CD4-positive, alpha-beta T cell (primary cell): ENCODE measurements around the gene VAV1. TPM values are rescaled to one million over a fixed set of nuclear protein-coding genes. Genes with fewer than 3 reads are reported as not detected.

Experiments used
- ATAC-seq: fragments of 200-7000 bp; cut with Tn5 transposase; one replicate; pipeline ENCODE4 v1.10.0; 2022; ENCODE audit warnings: mild to moderate bottlenecking; ENCODE audit not compliant: poor library complexity
- CTCF ChIA-PET: fragments of 350-600 bp; sonication (Branson Sonifier 250); formaldehyde crosslinking; loops from one replicate; lab custom pipeline; 2021; ENCODE audit warnings: antibody characterized with exemption, inconsistent platforms; lab: Charles Lee
- POLR2A ChIA-PET: fragments of 350-600 bp; sonication (Branson Sonifier 250); formaldehyde crosslinking; loops from one replicate; lab custom pipeline; 2021; ENCODE audit warnings: antibody characterized with exemption, inconsistent platforms; lab: Charles Lee
- DNase-seq, 14 experiments: peaks; one replicate each; pipeline ENCODE4 v3.0.0-alpha.2; 2013 to 2020; ENCODE audit warnings: mixed read lengths in 2 of 14
- H3K27ac ChIP-seq, 2 donors: one replicate each; pipeline versions ENCODE4 v1.5.1 to v1.7.0; 2013; ENCODE audit warnings: low read length in 2 of 2, low read depth in 1 of 2, mild to moderate bottlenecking in 1 of 2
- H3K27me3 ChIP-seq, 2 experiments: 1 replicate in 1 of 2; 2 replicates in 1 of 2; pipeline versions ENCODE4 v1.6.1 to v1.7.0; 2013; ENCODE audit warnings: low read length in 2 of 2, control low read depth in 1 of 2, mild to moderate bottlenecking in 1 of 2, moderate library complexity in 1 of 2; ENCODE audit not compliant: insufficient read depth in 2 of 2, control insufficient read depth in 1 of 2
- H3K36me3 ChIP-seq: one replicate; pipeline ENCODE4 v1.6.1; 2013; ENCODE audit warnings: low read length, control low read depth; ENCODE audit not compliant: insufficient read depth
- H3K4me1 ChIP-seq: one replicate; pipeline ENCODE4 v1.6.1; 2013; ENCODE audit warnings: low read length, control low read depth; ENCODE audit not compliant: insufficient read depth
- H3K4me3 ChIP-seq: one replicate; pipeline ENCODE4 v1.5.1; 2013; ENCODE audit warnings: mild to moderate bottlenecking, low read length, moderate library complexity
- H3K9me3 ChIP-seq, 2 experiments: 1 replicate in 1 of 2; 2 replicates in 1 of 2; pipeline versions ENCODE4 v1.6.1 to v1.7.0; 2013; ENCODE audit warnings: low read length in 2 of 2, mild to moderate bottlenecking in 2 of 2, control low read depth in 1 of 2, moderate library complexity in 1 of 2; ENCODE audit not compliant: control insufficient read depth in 1 of 2, insufficient read depth in 1 of 2
- H3K27ac Mint-ChIP-seq: one replicate; pipeline ENCODE4 v1.8.0; 2020; ENCODE audit warnings: mixed read lengths
- H3K27me3 Mint-ChIP-seq: one replicate; pipeline ENCODE4 v1.8.0; 2021; ENCODE audit warnings: mixed read lengths
- H3K36me3 Mint-ChIP-seq: one replicate; pipeline ENCODE4 v1.8.0; 2021; ENCODE audit warnings: low read depth, mixed read lengths
- H3K4me1 Mint-ChIP-seq: one replicate; pipeline ENCODE4 v1.8.0; 2021; ENCODE audit warnings: low read depth, mixed read lengths
- H3K4me3 Mint-ChIP-seq: one replicate; pipeline ENCODE4 v1.8.0; 2020; ENCODE audit warnings: mild to moderate bottlenecking, mixed read lengths
- H3K9me3 Mint-ChIP-seq: one replicate; pipeline ENCODE4 v1.8.0; 2020; ENCODE audit warnings: mixed read lengths
- CTCF ChIP-seq: fragments of 200-600 bp; IDR thresholded peaks from one replicate; pipeline ENCODE4 v1.8.0; 2022; ENCODE audit warnings: antibody characterized with exemption, mild to moderate bottlenecking
- intact Hi-C, 2 experiments: fragments of 100-400 bp; cut with DNase I in 1 of 2; cut with micrococcal nuclease in 1 of 2; formaldehyde crosslinking; loops; one replicate each; pipeline versions ENCODE4 v1.15.1 to v1.9.0; 2023 to 2025; cut with DNase I, micrococcal nuclease
- total RNA-seq, 174 experiments: library from RNA in 2 of 174; stranded (reverse) in 2 of 174; gene quantifications; one replicate each; pipeline ENCODE4 v1.2.3 and lab custom pipeline; 2021 to 2026

The VAV1 gene
- total RNA-seq, 2 experiments from 2014 or later, result 70.0 to 70.1 TPM

GRCh38 chr19:6766357-6767080 is 6.0 kb upstream of the VAV1 start:
- POLR2A ChIA-PET, result interaction anchor here (0.6 to 3.7 kb wide), 8 partner anchors 10 to 94 kb away, joined by 3 to 32 read pairs (median 6); partner anchors contain the start of genes GPR108 and TRIP10
- no peak for TF ChIP-seq CTCF
- Mint-ChIP-seq H3K4me3 (peak overlapping the region; percentile 92), H3K9me3 (no peaks in the 10 kb centered on the region), H3K4me1 (peaks cover 36% of the 10 kb centered on the region), H3K36me3 (peaks cover 24% of the 10 kb centered on the region), H3K27me3 (no peaks in the 10 kb centered on the region), H3K27ac (peak overlapping the region; percentile 96)
- peak in 3 of 14 experiments; percentile 26 to 55 (median 39) for DNase-seq
- CTCF ChIA-PET, result interaction anchor here (1.3 to 2.0 kb wide), 3 partner anchors 28 to 97 kb away, joined by 3 to 7 read pairs (median 6); no protein-coding TSS in a partner anchor
- intact Hi-C loops, result loop anchor here (1.0 to 5.0 kb wide), 6 partner anchors 14 to 134 kb away; partner anchors contain the start of genes GPR108 (in 1 of the 2) and TRIP10 (in 1 of the 2)
- H3K4me3 ChIP-seq, result peak overlapping the region; percentile 92
- peaks cover 57% of the 10 kb centered on the region for H3K4me1 ChIP-seq
- peaks cover 24% of the 10 kb centered on the region for H3K36me3 ChIP-seq
- peak overlapping the region; percentile 93 for H3K27ac ChIP-seq
- no peaks in the 10 kb centered on the region for H3K9me3 ChIP-seq
- H3K27me3 ChIP-seq, result no peaks in the 10 kb centered on the region
- no peak for ATAC-seq

GRCh38 chr19:6767081-6767356 is 5.5 kb upstream of the VAV1 start:
- peak overlapping the region; percentile 93 for H3K27ac ChIP-seq
- H3K27ac Mint-ChIP-seq, result peak overlapping the region; percentile 96
- H3K4me3 ChIP-seq, result peak overlapping the region; percentile 92
- ATAC-seq, result peak; percentile 40
- peaks cover 60% of the 10 kb centered on the region for H3K4me1 ChIP-seq
- peaks cover 28% of the 10 kb centered on the region for H3K36me3 Mint-ChIP-seq
- peaks cover 41% of the 10 kb centered on the region for H3K4me1 Mint-ChIP-seq
- no peaks in the 10 kb centered on the region for H3K27me3 ChIP-seq
- no peaks in the 10 kb centered on the region for H3K9me3 ChIP-seq
- ChIA-PET POLR2A (interaction anchor here (0.8 to 3.7 kb wide), 8 partner anchors 10 to 124 kb away, joined by 3 to 32 read pairs (median 6); partner anchors contain the start of genes GPR108 and TRIP10), CTCF (interaction anchor here (1.3 to 2.0 kb wide), 5 partner anchors 12 to 96 kb away, joined by 3 to 7 read pairs (median 3); no protein-coding TSS in a partner anchor)
- H3K27me3 Mint-ChIP-seq, result no peaks in the 10 kb centered on the region
- intact Hi-C loops, result loop anchor here (1.0 to 5.0 kb wide), 6 partner anchors 14 to 135 kb away; partner anchors contain the start of genes GPR108 (in 1 of the 2) and TRIP10 (in 1 of the 2)
- peaks cover 20% of the 10 kb centered on the region for H3K36me3 ChIP-seq
- no peaks in the 10 kb centered on the region for H3K9me3 Mint-ChIP-seq
- DNase-seq, result peak in 3 of 14 experiments; percentile 50 to 83 (median 79)
- TF ChIP-seq CTCF, result no peak
- peak overlapping the region; percentile 92 for H3K4me3 Mint-ChIP-seq

- Histone ChIP-seq H3K9me3 (no peaks in the 10 kb centered on the region), H3K36me3 (peaks cover 16% of the 10 kb centered on the region), H3K27me3 (no peaks in the 10 kb centered on the region), H3K4me1 (peaks cover 65% of the 10 kb centered on the region), H3K27ac (peak within 1 kb of the TSS; percentile 93), H3K4me3 (peak within 1 kb of the TSS; percentile 92)
- Mint-ChIP-seq H3K27ac (peak within 1 kb of the TSS; percentile 96), H3K27me3 (no peaks in the 10 kb centered on the region), H3K9me3 (no peaks in the 10 kb centered on the region), H3K4me3 (peak within 1 kb of the TSS; percentile 92), H3K36me3 (peaks cover 32% of the 10 kb centered on the region), H3K4me1 (peaks cover 47% of the 10 kb centered on the region)
- DNase-seq (peak; percentile 90 to 99 (median 95)), ATAC-seq (peak; percentile 71)
- no peak for TF ChIP-seq CTCF
- ChIA-PET CTCF (interaction anchor here (1.2 to 2.5 kb wide), 7 partner anchors 11 to 96 kb away, joined by 3 to 13 read pairs (median 3); no protein-coding TSS in a partner anchor), POLR2A (interaction anchor here (0.8 to 3.7 kb wide), 8 partner anchors 11 to 123 kb away, joined by 3 to 32 read pairs (median 6); partner anchors contain the start of genes GPR108 and TRIP10)
- intact Hi-C loops, result loop anchor here (1.0 to 5.0 kb wide), 6 partner anchors 15 to 135 kb away; partner anchors contain the start of genes GPR108 (in 1 of the 2) and TRIP10 (in 1 of the 2)
Measured at GRCh38 chr19:6767357-6768235, 4.9 kb upstream of the VAV1 start, which contains the start of gene SH2D3A. SH2D3A (minus strand) TSS chr19:6767435; CDS start chr19:6763748, 3,687 bp downstream.
